ENCODE data around the gene DGKB. TPM values are rescaled to one million over a fixed set of nuclear protein-coding genes. Genes with fewer than 3 reads are reported as not detected.

The DGKB gene
- polyA plus RNA-seq, 1 of the 3 experiments (the other 2 are of a cell fraction) = 2.1 TPM

DNA sequence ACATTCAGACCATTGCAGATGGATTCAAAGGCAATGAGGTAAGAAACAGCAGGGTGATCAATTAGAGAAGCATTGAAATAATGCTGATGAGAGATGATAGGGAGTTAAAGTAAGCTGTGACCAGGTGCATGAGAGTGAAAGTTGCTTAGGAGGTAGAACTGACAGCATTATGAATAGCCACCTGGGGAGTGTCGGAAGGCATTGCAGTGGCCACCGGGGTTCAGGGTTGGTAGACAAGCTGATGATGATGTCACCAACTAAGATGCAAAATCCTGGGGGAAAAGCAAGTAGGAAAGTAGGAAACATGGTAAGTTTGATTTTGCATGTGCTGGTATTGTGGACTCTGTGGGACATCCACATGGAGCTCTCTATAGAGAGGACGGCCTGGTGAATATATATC is 701.2 kb downstream of the DGKB start:
- H3K27me3 ChIP-seq (ENCODE audit: insufficient read depth) = no peaks in the 10 kb centered on the region
- no peaks in the 10 kb centered on the region for H3K9me3 ChIP-seq
- peaks cover 2% of the 10 kb centered on the region for H3F3A ChIP-seq (replicated peaks; ENCODE audit: insufficient read depth)
- no peak overlapping the region for H2AFZ ChIP-seq (ENCODE audit: low read depth)
- no peaks in the 10 kb centered on the region for H4K20me1 ChIP-seq (ENCODE audit: insufficient read depth)
- H3K4me3 ChIP-seq (ENCODE audit: low read depth in 2 of 2, low read length in 1 of 2) = no peak overlapping the region
- H3K4me2 ChIP-seq = no peak overlapping the region
- peaks cover 9 to 11% of the 10 kb centered on the region in 2 experiments; a peak in 2 of 4 replicates for H3K4me1 ChIP-seq (ENCODE audit: control insufficient read depth in 1 of 2, insufficient read depth in 2 of 2, low read depth in 1 of 2, low read length in 1 of 2)
- H3K36me3 ChIP-seq (replicated peaks in 1 of 2; ENCODE audit: control insufficient read depth in 1 of 2, insufficient read depth in 2 of 2, low read length in 1 of 2) = no peaks in the 10 kb centered on the region
- ChIA-PET POLR2A (no interaction called here), CTCF (interaction anchor here (1.2 kb wide), 1 partner anchor 677 kb away, joined by 3 read pairs; no protein-coding TSS in a partner anchor)
- H3K9ac ChIP-seq = no peak overlapping the region
- no peak overlapping the region for H3K27ac ChIP-seq (ENCODE audit: low read depth in 2 of 2, low read length in 1 of 2)
- H3K9me2 ChIP-seq = no peaks in the 10 kb centered on the region
- H3K79me2 ChIP-seq (ENCODE audit: insufficient read depth) = no peaks in the 10 kb centered on the region
- no peak for DNase-seq
- WGBS (ENCODE audit: low lambda C conversion rate) = 83% methylated on average over 3 of the region's 3 CpGs
- no peak for TF ChIP-seq SIN3A (IDR thresholded peaks at IDR 0.05; ENCODE audit: borderline replicate concordance, low read depth, low read length)

DNA sequence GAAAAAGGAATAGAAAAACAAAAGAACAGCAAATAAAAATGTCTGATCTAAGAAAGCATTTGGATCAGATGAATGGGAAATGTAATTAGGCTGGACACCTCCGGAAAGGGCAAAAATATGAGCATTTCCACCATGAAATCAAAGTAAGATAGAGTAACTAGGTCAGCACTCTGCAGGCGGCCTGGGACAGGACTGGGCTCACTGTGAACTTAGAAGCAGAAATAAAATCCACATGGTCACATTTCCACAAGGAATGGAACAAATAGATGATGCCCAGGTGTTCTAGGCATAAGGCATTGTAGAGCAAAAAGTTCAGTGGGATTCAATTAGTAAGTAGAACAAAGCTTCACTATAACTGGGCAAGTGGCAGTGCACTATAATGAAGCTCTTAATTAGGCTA is 703.2 kb downstream of the DGKB start:
- Histone ChIP-seq H3F3A (replicated peaks; ENCODE audit: insufficient read depth) (peaks cover 5% of the 10 kb centered on the region), H3K9ac (no peak overlapping the region), H3K9me3 (no peaks in the 10 kb centered on the region), H3K27ac (ENCODE audit: low read depth in 2 of 2, low read length in 1 of 2) (no peak overlapping the region), H3K79me2 (ENCODE audit: insufficient read depth) (no peaks in the 10 kb centered on the region), H2AFZ (ENCODE audit: low read depth) (no peak overlapping the region), H3K4me1 (ENCODE audit: control insufficient read depth in 1 of 2, insufficient read depth in 2 of 2, low read depth in 1 of 2, low read length in 1 of 2) (peaks cover 9 to 19% of the 10 kb centered on the region in 2 experiments), H4K20me1 (ENCODE audit: insufficient read depth) (no peaks in the 10 kb centered on the region), H3K4me2 (no peak overlapping the region), H3K4me3 (ENCODE audit: low read depth in 2 of 2, low read length in 1 of 2) (no peak overlapping the region), H3K9me2 (no peaks in the 10 kb centered on the region), H3K36me3 (replicated peaks in 1 of 2; ENCODE audit: control insufficient read depth in 1 of 2, insufficient read depth in 2 of 2, low read length in 1 of 2) (no peaks in the 10 kb centered on the region), H3K27me3 (ENCODE audit: insufficient read depth) (no peaks in the 10 kb centered on the region)
- CTCF ChIA-PET = interaction anchor here (0.6 kb wide), 1 partner anchor 343 kb away, joined by 3 read pairs; no protein-coding TSS in a partner anchor
- POLR2A ChIA-PET = no interaction called here
- no peak for DNase-seq
- WGBS (ENCODE audit: low lambda C conversion rate) = 83% methylated on average over 2 of the region's 2 CpGs
- no peak for TF ChIP-seq YY1 (IDR thresholded peaks at IDR 0.05; ENCODE audit: low read depth)
- TF ChIP-seq, protein P1, sequence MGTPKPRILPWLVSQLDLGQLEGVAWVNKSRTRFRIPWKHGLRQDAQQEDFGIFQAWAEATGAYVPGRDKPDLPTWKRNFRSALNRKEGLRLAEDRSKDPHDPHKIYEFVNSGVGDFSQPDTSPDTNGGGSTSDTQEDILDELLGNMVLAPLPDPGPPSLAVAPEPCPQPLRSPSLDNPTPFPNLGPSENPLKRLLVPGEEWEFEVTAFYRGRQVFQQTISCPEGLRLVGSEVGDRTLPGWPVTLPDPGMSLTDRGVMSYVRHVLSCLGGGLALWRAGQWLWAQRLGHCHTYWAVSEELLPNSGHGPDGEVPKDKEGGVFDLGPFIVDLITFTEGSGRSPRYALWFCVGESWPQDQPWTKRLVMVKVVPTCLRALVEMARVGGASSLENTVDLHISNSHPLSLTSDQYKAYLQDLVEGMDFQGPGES (IDR thresholded peaks at IDR 0.05; ENCODE audit: low read depth, low read length) = no peak
- TF ChIP-seq, protein P2, sequence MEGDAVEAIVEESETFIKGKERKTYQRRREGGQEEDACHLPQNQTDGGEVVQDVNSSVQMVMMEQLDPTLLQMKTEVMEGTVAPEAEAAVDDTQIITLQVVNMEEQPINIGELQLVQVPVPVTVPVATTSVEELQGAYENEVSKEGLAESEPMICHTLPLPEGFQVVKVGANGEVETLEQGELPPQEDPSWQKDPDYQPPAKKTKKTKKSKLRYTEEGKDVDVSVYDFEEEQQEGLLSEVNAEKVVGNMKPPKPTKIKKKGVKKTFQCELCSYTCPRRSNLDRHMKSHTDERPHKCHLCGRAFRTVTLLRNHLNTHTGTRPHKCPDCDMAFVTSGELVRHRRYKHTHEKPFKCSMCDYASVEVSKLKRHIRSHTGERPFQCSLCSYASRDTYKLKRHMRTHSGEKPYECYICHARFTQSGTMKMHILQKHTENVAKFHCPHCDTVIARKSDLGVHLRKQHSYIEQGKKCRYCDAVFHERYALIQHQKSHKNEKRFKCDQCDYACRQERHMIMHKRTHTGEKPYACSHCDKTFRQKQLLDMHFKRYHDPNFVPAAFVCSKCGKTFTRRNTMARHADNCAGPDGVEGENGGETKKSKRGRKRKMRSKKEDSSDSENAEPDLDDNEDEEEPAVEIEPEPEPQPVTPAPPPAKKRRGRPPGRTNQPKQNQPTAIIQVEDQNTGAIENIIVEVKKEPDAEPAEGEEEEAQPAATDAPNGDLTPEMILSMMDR (IDR thresholded peaks at IDR 0.05) = no peak
- no peak for TF ChIP-seq JUND (IDR thresholded peaks at IDR 0.05)
- TF ChIP-seq NFIC (IDR thresholded peaks at IDR 0.05; ENCODE audit: borderline replicate concordance) = no peak
- TF ChIP-seq POLR2AphosphoS5 (IDR thresholded peaks at IDR 0.05; ENCODE audit: low read depth, low read length) = no peak
- TF ChIP-seq TEAD4 (IDR thresholded peaks at IDR 0.05; ENCODE audit: borderline replicate concordance, insufficient read depth) = no peak
- TF ChIP-seq NRF1 (IDR thresholded peaks at IDR 0.05; ENCODE audit: low read depth, low read length) = no peak
- TF ChIP-seq CHD2 (IDR thresholded peaks at IDR 0.05; ENCODE audit: low read length, partially characterized antibody) = no peak
- no peak for TF ChIP-seq FOXM1 (IDR thresholded peaks at IDR 0.05; ENCODE audit: low read depth)
- TF ChIP-seq FOXJ3 (CRISPR knock-in tag; IDR thresholded peaks at IDR 0.05) = no peak

Data from SK-N-SH (cell line).